GM20000 (cell line): Measurements from ENCODE around the gene GPR153.

ENCODE experiments used
- DNase-seq: peaks from one replicate; pipeline ENCODE4 v3.0.0; 2012; ENCODE audit warnings: low spot score
- TF ChIP-seq, protein P1 (sequence below): IDR thresholded peaks from 2 replicates; pipeline ENCODE4 v1.5.1; 2012; ENCODE audit warnings: mild to moderate bottlenecking, control low read depth; ENCODE audit errors: extremely low read depth, missing control alignments

GPR153 gene

DNA sequence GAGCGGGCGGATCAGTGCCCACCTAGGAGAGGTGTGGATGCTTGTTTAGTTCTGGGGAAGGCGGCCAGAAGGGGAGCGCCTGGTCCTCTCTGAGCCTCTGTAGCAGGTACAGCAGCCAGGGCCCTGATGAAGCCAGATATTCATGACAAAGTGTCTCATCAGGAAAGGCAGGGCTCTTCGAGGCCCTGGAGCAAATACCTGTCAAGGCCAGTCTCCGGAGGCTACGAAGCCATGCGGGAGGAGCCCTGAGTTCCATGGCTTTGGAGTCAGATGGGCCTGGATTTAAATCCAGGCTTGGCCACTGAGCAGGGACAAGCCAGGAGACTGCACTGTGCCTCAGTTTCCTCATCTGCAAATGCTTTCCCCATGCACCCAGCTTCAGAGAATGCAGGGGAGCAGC is 25.4 kb upstream of the GPR153 start:
- no peak for DNase-seq
- TF ChIP-seq, protein P1, sequence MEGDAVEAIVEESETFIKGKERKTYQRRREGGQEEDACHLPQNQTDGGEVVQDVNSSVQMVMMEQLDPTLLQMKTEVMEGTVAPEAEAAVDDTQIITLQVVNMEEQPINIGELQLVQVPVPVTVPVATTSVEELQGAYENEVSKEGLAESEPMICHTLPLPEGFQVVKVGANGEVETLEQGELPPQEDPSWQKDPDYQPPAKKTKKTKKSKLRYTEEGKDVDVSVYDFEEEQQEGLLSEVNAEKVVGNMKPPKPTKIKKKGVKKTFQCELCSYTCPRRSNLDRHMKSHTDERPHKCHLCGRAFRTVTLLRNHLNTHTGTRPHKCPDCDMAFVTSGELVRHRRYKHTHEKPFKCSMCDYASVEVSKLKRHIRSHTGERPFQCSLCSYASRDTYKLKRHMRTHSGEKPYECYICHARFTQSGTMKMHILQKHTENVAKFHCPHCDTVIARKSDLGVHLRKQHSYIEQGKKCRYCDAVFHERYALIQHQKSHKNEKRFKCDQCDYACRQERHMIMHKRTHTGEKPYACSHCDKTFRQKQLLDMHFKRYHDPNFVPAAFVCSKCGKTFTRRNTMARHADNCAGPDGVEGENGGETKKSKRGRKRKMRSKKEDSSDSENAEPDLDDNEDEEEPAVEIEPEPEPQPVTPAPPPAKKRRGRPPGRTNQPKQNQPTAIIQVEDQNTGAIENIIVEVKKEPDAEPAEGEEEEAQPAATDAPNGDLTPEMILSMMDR: no peak

DNA sequence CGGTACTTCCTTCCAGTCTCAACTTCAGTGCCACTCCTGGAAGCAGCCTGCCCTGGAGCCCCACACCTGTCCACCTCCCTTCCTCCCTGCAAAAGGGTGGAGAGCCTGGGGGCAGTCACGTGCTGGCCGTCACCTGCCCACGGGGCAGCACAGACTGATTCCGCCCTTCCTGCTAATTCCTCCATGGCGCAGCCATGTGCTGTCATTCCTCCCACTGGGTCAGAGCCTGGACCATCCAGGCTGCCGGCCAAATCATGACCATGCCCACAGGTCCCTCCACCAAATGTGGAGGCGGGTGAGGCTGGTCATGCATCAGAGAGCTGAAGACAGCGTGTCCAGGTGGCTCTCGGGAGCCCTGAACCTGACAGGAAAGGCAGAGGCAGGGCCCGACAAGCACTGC is 24.4 kb upstream of the GPR153 start:
- no peak for DNase-seq
- TF ChIP-seq, protein P1: no peak

DNA sequence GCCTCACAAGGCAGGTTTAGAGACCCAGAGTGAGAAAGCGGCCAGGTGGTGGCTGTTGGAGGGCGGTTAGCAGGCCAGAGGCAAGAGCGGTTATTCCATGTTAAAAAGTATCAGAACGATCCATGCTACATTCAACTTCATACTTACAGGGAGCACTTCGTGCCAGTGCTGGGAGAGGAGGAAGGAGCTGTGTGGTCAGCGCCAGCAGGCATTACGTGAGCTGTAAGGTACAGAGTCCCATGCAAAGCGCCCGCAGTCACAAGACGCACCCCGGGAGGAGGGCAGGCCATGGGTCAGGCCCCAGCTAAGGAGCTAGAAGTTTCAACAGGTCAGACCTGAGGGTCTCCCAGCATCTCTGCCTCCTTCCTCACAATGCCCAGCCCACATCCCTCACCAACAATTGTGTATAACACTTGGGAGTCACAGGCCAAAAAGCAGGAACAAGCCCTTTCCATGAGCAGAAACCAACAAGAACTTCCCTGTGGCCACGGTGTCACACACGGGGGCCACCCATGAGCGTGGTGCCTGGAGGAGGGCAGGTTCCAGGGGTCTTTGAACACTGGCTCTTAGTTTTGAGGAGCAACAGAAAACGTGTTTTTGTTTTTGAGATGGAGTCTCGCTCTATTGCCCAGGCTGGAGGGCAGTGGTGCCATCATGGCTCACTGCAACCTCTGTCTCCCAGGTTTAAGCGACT is 21.8 kb upstream of the GPR153 start:
- no peak for DNase-seq
- TF ChIP-seq, protein P1: no peak

DNA sequence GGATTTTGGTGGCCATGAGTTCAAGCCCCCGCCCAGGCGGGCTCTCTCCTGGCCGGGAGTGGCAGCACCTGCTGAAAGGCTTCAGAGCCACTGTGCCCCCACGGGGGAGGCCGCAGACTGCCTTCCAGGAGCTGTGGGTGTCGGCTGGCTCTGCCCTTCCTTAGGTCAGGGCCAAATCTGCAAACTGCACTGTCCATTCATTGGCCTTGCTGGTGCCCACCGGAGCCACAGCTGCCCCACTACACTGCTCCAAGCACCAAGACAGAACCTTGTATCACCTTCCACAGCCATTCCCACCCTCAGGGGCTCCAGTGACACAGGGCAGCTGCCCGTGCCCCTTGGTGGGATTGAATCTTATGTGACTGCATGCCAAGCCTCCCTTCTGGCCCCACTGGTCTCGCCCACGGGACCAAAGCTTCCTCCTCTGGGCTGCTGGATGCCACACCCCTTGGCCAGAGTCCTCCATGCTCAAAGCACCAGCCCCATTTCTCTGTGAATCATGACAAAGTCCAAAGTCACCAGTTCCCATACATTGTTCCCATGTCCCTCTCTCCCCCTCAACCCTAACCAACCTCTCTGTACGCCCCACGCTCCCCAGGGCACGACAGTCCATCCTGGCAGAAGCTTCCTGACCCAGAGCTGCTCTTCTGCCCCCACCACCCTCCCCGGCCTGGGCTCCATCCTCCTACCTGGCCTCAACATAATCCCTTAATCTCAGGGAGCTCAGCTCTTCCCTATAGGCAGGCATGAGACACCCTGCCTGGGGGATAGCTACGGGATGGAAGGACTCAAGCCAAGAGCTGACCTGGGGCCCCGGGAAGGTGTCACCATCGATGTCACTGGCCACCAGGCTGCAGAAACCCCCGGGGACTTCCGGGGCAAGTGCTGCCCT is 20.9 kb upstream of the GPR153 start:
- TF ChIP-seq, protein P1: no peak
- DNase-seq: no peak

DNA sequence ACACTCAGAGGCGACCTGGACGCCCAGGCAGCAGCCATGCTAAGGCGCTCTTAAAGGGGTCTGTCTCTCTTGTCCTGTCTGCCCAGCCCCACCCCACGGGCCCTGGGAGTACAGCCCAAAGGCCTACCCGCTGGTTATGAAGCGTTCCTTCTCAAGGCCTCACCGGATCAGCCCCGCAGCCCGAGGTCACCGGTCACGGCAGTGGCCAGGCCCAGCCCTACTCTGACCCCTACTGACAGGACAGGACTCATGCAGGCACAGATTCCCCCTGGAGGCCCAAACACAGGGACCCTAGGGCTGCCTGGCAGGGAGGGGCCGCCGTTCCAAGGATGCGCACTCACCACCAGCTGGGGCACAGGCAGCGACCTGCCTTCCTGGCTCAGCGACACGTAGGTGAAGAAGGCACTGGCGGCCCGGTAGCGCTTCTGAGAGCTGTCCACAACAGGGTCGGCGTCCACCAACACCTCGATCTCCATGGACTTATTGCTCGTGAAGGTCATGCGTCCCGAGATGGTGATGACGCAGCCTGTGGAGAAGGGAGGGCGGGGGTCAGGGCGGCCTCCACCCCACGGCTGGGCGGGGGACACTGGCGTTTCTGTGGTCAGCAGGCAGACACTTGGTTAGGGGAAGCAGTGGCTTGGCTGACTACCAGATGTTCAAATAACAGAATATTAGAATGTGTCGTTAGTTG is 20.0 kb upstream of the GPR153 start:
- TF ChIP-seq, protein P1: no peak
- no peak for DNase-seq

DNA sequence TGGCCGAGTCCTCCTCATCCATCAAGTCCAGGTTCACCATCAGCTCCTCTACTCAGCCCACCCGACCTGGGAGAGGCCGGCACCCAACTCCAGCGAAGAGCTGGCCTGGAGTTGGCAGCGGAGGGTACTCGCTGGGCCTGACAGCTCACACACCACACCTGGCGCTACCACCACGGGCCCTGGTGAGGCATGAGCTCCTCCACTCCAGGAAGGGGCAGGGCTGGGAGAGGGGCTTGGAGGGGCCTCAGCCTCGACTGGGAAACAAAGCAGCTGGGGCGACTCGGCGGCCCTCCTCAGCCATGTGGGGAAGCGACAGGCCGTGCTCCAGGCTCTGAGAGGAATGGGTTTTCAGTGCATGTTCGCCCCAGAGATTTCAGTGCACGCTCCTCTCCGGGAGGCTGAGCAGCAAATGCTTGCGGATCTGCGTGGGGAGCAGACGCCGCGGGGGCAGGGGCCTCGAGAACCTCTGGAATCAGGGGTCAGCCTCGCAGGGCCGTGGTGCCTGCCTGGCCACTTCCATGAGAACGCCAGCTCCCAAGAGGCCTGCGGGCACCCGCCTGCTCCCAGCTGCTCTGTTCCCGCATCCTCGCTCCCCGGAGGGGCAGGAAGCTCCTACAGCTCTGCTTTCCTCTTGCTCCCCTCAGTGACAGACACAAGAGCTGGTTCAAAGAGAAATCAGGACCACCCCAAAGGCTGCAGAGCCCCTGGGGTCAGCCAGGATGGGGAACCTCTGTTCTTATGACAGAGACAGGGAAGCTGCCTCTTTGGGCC is 18.9 kb upstream of the GPR153 start:
- TF ChIP-seq, protein P1: no peak
- DNase-seq: no peak
